Osteoblast (primary cell): ENCODE results near the gene KIAA1671. TPM values are rescaled to one million over a fixed set of nuclear protein-coding genes. Genes with fewer than 3 reads are reported as not detected.
A peak's percentile ranks its signal among the peaks of the same experiment; 100 is the strongest.

Experiments
- DNase-seq: peaks from one replicate; pipeline ENCODE4 v3.0.0; 2011; ENCODE audit warnings: low spot score, mixed read lengths; ENCODE audit not compliant: insufficient read length; ENCODE audit errors: missing footprints
- H2AFZ ChIP-seq: 2 replicates; pipeline ENCODE4 v1.6.0; 2011; ENCODE audit warnings: mild to moderate bottlenecking, low read length
- H3K27ac ChIP-seq: 2 replicates; pipeline ENCODE4 v1.5.1; 2011; ENCODE audit warnings: mild to moderate bottlenecking, low read depth, low read length, moderate library complexity
- H3K27me3 ChIP-seq: 2 replicates; pipeline ENCODE4 v1.6.0; 2012; ENCODE audit warnings: mild to moderate bottlenecking, control low read depth, inconsistent platforms, low read length, moderate library complexity; ENCODE audit not compliant: insufficient read depth
- H3K36me3 ChIP-seq: 2 replicates; pipeline ENCODE4 v1.5.1; 2011; ENCODE audit warnings: mild to moderate bottlenecking, low read length, control low read depth, moderate library complexity; ENCODE audit not compliant: insufficient read depth
- H3K4me1 ChIP-seq: 2 replicates; pipeline ENCODE4 v1.5.1; 2011; ENCODE audit warnings: mild to moderate bottlenecking, low read length, control low read depth, moderate library complexity; ENCODE audit not compliant: insufficient read depth
- H3K4me2 ChIP-seq: 2 replicates; pipeline ENCODE4 v1.6.0; 2011; ENCODE audit warnings: mild to moderate bottlenecking, low read length; ENCODE audit not compliant: insufficient read depth
- H3K4me3 ChIP-seq: fragments of 200-600 bp; sonication (generic); 3 replicates; pipeline ENCODE4 v1.5.1; 2012; ENCODE audit warnings: mild to moderate bottlenecking, low read length, inconsistent platforms; ENCODE audit not compliant: insufficient read depth
- H3K79me2 ChIP-seq: 2 replicates; pipeline ENCODE4 v1.6.0; 2012; ENCODE audit warnings: mild to moderate bottlenecking, low read length, control low read depth, inconsistent platforms; ENCODE audit not compliant: insufficient read depth
- H3K9me3 ChIP-seq: 2 replicates; pipeline ENCODE4 v1.5.1; 2011; ENCODE audit warnings: low read depth, low read length, control low read depth
- H4K20me1 ChIP-seq: 2 replicates; pipeline ENCODE4 v1.6.0; 2012; ENCODE audit warnings: mild to moderate bottlenecking, low read length, control low read depth; ENCODE audit not compliant: insufficient read depth
- CTCF ChIP-seq: IDR thresholded peaks from 2 replicates; pipeline ENCODE4 v1.5.1; 2011; ENCODE audit warnings: mild to moderate bottlenecking, low read depth, low read length, moderate library complexity; ENCODE audit errors: extremely low read depth
- total RNA-seq: library from RNA; depleted of rRNA; stranded (reverse); fragments of >200 nt; gene quantifications from 2 replicates; pipeline ENCODE4 v1.2.3, GENCODE V29; 2012

Gene KIAA1671
- total RNA-seq, 1 donor, result 16.6 TPM

GRCh38 chr22:25086902-25087282 lies 134.4 kb downstream of the KIAA1671 start:
- Histone ChIP-seq H3K27ac (no peak overlapping the region), H3K79me2 (no peaks in the 10 kb centered on the region), H3K4me1 (peaks cover 2% of the 10 kb centered on the region), H3K4me2 (peak overlapping the region; percentile 23), H4K20me1 (peaks cover 16% of the 10 kb centered on the region), H3K9me3 (no peaks in the 10 kb centered on the region), H3K4me3 (no peak overlapping the region), H3K27me3 (no peaks in the 10 kb centered on the region), H2AFZ (no peak overlapping the region), H3K36me3 (no peaks in the 10 kb centered on the region)
- TF ChIP-seq CTCF, result no peak
- no peak for DNase-seq

GRCh38 chr22:25090225-25090890 lies 137.8 kb downstream of the KIAA1671 start:
- H4K20me1 ChIP-seq, result peaks cover 14% of the 10 kb centered on the region
- H2AFZ ChIP-seq, result no peak overlapping the region
- no peaks in the 10 kb centered on the region for H3K27me3 ChIP-seq
- TF ChIP-seq CTCF, result no peak
- no peaks in the 10 kb centered on the region for H3K9me3 ChIP-seq
- no peak overlapping the region for H3K4me2 ChIP-seq
- no peak overlapping the region for H3K27ac ChIP-seq
- H3K79me2 ChIP-seq, result no peaks in the 10 kb centered on the region
- peaks cover 2% of the 10 kb centered on the region for H3K4me1 ChIP-seq
- no peak for DNase-seq
- no peak overlapping the region for H3K4me3 ChIP-seq
- no peaks in the 10 kb centered on the region for H3K36me3 ChIP-seq

- no peak overlapping the region for H3K4me3 ChIP-seq
- H3K36me3 ChIP-seq, result no peaks in the 10 kb centered on the region
- H3K4me1 ChIP-seq, result peaks cover 1% of the 10 kb centered on the region
- H3K27me3 ChIP-seq, result no peaks in the 10 kb centered on the region
- no peak for DNase-seq
- H3K79me2 ChIP-seq, result no peaks in the 10 kb centered on the region
- TF ChIP-seq CTCF, result no peak
- H2AFZ ChIP-seq, result no peak overlapping the region
- H4K20me1 ChIP-seq, result peaks cover 13% of the 10 kb centered on the region
- H3K27ac ChIP-seq, result no peak overlapping the region
- no peaks in the 10 kb centered on the region for H3K9me3 ChIP-seq
- H3K4me2 ChIP-seq, result no peak overlapping the region
Observed at GRCh38 chr22:25091458-25091857, 138.9 kb downstream of the KIAA1671 start.

- H3K79me2 ChIP-seq, result no peaks in the 10 kb centered on the region
- TF ChIP-seq CTCF, result no peak
- no peak overlapping the region for H2AFZ ChIP-seq
- peaks cover 13% of the 10 kb centered on the region for H4K20me1 ChIP-seq
- DNase-seq, result no peak
- H3K36me3 ChIP-seq, result no peaks in the 10 kb centered on the region
- no peak overlapping the region for H3K27ac ChIP-seq
- no peak overlapping the region for H3K4me3 ChIP-seq
- H3K4me2 ChIP-seq, result no peak overlapping the region
- no peaks in the 10 kb centered on the region for H3K4me1 ChIP-seq
- H3K9me3 ChIP-seq, result no peaks in the 10 kb centered on the region
- no peaks in the 10 kb centered on the region for H3K27me3 ChIP-seq
Observed at GRCh38 chr22:25092119-25092518, 139.6 kb downstream of the KIAA1671 start.
